ENCODE measurements around the gene CTAGE4.
"Not testable (repeated sequence)": the region's sequence is repeated elsewhere in the genome, so short reads cannot be mapped to it uniquely, and the experiment has no call there.

DNA sequence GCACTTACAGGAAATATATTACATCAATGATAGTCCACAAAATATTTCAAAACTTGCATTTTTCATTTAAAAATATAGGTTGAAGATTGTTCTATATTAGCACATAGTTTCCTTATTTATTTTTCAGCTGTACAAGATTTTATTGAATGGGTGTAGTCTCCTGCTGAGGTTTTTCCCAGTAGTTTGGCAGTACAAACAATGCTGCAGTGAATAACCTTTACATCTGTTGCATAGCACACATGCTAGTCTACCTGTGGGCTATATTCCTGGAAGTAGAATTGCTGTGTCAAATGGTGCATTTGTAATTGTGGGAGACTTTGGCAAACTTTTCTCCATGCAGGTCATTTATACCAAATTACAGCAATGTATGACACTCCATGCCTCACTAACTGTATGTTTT, 37.3 kb downstream of the CTAGE4 start:
- not testable (repeated sequence) for TF ChIP-seq POLR2A (IDR thresholded peaks at IDR 0.05; ENCODE audit: borderline replicate concordance, extremely low read depth, insufficient read depth, insufficient read length); CTCF (IDR thresholded peaks at IDR 0.05 in 2 of 3, conservative IDR thresholded peaks at IDR 0.05 in 1 of 3; ENCODE audit: borderline replicate concordance in 1 of 3, insufficient read depth in 1 of 3, low read depth in 2 of 3, low read length in 2 of 3); CEBPB (IDR thresholded peaks at IDR 0.05; ENCODE audit: low read depth); EZH2 (IDR thresholded peaks at IDR 0.05); SRF (IDR thresholded peaks at IDR 0.05; ENCODE audit: low read depth); JUND (IDR thresholded peaks at IDR 0.05); RAD21 (IDR thresholded peaks at IDR 0.05; ENCODE audit: low read depth); ATF3 (IDR thresholded peaks at IDR 0.05)
- TF ChIP-seq, protein P1, sequence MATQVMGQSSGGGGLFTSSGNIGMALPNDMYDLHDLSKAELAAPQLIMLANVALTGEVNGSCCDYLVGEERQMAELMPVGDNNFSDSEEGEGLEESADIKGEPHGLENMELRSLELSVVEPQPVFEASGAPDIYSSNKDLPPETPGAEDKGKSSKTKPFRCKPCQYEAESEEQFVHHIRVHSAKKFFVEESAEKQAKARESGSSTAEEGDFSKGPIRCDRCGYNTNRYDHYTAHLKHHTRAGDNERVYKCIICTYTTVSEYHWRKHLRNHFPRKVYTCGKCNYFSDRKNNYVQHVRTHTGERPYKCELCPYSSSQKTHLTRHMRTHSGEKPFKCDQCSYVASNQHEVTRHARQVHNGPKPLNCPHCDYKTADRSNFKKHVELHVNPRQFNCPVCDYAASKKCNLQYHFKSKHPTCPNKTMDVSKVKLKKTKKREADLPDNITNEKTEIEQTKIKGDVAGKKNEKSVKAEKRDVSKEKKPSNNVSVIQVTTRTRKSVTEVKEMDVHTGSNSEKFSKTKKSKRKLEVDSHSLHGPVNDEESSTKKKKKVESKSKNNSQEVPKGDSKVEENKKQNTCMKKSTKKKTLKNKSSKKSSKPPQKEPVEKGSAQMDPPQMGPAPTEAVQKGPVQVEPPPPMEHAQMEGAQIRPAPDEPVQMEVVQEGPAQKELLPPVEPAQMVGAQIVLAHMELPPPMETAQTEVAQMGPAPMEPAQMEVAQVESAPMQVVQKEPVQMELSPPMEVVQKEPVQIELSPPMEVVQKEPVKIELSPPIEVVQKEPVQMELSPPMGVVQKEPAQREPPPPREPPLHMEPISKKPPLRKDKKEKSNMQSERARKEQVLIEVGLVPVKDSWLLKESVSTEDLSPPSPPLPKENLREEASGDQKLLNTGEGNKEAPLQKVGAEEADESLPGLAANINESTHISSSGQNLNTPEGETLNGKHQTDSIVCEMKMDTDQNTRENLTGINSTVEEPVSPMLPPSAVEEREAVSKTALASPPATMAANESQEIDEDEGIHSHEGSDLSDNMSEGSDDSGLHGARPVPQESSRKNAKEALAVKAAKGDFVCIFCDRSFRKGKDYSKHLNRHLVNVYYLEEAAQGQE (IDR thresholded peaks at IDR 0.05; ENCODE audit: low read depth): not testable (repeated sequence)
- TF ChIP-seq, protein P2, sequence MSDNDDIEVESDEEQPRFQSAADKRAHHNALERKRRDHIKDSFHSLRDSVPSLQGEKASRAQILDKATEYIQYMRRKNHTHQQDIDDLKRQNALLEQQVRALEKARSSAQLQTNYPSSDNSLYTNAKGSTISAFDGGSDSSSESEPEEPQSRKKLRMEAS (IDR thresholded peaks at IDR 0.05): not testable (repeated sequence)
